Measurements from ENCODE around the gene REEP3.
"Not testable (repeated sequence)": the region's sequence is repeated elsewhere in the genome, so short reads cannot be mapped to it uniquely, and the experiment has no call there.

The REEP3 gene

DNA sequence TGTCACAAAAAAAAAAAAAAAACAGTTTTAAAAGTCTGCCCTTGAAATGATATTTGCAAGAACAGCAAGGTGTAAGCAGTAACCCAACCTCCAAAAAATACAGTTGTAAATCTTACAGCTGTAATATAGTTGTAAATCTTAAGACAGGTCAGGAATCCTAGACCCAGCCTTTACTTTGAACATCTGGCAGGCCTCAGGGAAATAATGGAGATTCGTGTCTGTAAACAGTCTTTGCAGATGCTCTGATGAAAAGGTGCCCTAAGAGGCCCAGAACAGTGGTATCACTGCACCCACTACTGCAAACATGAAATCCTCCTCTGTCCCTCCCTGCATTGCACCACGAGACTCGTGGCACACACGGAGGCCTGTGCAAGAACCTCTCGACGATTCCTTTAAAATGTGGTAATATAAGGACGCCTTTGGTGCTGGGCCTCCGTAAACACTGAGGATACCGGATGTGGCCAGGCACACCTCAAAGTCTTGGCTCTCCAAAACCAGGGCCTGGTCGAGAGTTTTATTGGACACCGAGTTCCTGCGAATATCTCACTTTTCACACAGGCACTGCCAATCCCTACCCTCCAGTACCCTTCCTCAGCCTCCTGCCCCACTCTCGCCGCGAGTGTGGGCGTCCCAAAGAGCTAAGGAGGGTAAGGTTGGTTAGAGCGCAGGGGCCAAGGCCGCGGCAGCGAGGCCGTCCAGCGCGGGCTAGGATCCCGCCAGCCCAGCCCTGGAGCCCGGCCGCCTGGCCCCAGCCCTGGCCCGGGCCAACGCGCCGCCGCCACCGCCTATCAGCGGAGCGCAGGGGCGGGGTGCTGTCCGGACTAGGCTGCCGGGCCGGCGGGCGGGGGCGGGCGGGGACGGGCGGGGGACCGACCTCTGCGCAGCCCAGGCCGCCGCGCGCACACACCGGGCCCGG lies at the start of gene REEP3:
Gene REEP3 (plus strand): TSS at position 902 of the 916 bp plus-strand sequence. CDS start 145 bp downstream, outside the sequence.
- peak; percentile 51 for DNase-seq

DNA sequence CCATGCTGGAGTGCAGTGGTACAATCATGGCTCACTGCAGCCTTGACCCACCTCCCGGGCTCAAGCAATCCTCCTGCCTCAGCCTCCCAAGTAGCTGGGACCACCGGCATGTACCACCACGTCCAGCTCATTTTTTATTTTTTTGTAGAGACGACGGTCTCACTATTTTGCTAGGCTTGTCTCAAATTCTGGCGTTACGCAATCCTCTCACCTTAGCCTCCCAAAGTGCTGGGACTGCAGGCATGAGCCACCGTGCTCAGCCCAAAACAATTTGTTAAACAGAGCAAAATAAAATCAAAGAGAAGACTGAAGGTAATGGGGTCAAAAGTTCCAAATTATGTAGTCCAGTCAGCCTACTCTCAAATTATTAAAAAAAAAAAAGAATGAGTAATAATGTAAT lies 46.7 kb upstream of the REEP3 start:
- DNase-seq = no peak

GRCh38 chr10:63477927-63478326 lies 43.3 kb upstream of the REEP3 start:
- no peak for DNase-seq

DNA sequence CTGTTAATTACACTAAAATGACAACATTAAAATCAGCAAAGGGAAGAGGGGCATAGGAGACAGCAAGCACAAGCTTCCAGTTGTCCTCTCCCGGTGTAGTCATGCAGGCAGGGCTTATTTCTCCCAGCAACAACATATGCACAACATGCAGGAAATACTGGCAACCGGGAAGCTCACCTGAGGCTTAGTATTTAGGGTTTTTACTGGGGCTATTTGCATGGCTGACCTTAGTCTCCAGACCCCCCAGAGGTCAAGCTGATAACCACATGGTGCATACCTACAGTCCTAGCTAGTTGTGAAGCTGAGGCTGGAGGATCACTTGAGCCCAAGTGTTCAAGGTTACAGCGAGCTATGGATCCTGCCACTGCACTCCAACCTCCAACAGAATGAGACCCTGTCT lies 42.6 kb upstream of the REEP3 start:
- no peak for DNase-seq

DNA sequence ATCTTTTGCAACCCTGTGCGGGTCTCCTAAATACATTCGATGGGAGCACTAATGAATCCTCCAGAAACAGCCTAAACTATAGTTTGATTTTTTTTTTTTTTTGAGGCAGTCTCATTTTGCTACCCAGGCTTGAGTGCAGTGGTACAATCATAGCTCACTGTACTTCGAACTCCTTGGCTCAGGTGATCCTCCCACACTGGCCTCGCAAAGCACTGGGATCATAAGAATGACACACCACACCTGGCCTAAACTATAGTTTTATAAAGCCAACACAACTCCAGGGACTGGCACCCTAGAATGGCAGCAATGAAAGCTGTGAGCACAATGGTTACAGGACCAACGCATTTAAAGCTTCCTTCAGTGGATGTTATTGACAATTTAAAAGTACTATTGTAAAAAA lies 41.0 kb upstream of the REEP3 start:
- no peak for DNase-seq

GRCh38 chr10:63481815-63482421 lies 39.3 kb upstream of the REEP3 start:
- no peak for DNase-seq

- no peak for DNase-seq
Observed at GRCh38 chr10:63483983-63484382, 37.2 kb upstream of the REEP3 start.

DNA sequence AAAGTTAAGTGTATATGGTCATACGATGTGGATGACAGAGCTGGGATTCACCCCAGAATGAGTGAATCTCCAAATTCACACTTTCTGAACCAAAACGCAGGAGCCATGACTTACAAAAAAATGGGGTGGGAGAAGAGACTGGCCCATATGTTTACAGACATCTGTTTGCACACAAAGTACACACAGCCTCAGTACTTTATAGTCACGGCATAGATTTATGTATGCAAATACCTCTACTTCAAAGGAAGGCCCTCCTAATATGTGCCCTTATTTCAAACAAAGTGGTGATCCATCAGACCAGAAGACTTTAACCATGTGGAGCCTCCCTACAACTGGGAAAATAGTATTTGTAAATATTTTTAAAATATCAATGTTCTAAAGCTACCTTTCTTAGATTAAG lies 33.2 kb upstream of the REEP3 start:
- no peak for DNase-seq

DNA sequence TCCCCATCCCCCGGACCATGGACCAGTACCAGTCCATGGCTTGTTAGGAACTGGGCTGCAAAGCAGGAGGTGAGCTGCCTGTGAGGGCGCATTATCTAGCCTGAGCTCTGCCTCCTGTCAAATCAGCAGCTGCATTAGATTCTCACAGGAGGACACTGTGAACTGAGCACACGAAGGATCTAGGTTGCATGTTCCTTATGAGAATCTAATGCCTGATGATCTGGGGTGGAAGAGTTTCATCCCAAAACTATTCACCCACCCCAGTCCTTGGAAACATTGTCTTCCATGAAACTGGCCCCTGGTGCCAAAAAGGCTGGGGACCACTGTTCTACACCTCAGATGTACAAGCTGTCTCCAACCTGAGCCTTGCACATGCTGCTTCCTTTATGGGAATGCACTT lies 31.4 kb upstream of the REEP3 start:
- DNase-seq = no peak

- DNase-seq = no peak
Observed at GRCh38 chr10:63491588-63492316, 29.4 kb upstream of the REEP3 start.

DNA sequence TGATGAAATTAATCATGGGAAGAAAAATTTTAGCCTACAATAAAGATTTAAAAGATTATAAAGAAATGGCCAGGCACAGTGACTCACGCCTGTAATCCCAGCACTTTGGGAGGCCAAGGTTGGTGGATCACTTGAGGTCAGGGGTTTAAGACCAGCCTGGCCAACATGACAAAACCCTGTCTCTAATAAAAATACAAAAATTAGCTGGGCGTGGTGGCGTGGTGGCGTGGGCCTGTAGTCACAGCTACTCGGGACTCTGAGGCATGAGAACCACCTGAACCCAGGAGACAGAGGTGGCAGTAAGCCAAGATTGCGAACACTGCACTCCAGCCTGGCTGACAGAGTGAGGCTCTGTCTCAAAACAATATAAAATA lies 28.9 kb upstream of the REEP3 start:
- not testable (repeated sequence) for DNase-seq

DNA sequence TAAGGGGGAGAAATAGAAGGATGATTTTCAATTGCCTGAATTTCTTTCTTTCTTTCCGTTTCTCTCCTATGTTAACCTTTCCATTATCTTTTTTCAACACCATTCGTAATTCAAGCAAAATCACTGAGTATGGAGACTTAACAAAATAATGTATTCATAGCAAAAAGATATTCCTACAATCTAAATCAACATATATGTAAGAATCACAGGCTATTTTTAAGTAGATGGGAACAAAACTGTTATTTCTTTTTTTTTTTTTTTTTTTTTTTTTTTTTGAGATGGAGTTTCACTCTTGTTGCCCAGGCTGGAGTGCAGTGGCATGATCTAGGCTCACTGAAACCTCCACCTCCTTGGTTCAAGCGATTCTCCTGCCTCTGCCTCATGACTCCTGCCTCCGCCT lies 28.2 kb upstream of the REEP3 start:
- DNase-seq = no peak

DNA sequence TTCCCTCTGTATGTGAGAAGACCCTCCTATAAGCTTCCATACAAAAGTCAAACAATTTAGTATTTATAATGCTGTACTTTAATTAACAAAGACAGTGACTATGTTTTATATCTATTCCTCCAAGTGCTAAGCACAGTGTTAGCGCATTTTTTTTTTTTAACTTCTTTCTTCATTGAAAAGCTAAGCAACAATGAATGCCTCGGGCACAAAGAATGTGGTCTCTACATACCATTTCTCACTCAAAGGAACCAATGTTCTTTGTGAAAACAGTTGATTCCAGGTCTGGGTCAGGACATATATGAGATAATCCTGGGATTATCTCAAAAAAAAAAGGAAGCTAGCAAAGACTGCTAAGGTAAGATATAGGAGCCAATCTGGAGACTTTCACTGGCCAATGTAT lies 26.2 kb upstream of the REEP3 start:
- DNase-seq = no peak

- DNase-seq = no peak
Observed at GRCh38 chr10:63496561-63496960, 24.6 kb upstream of the REEP3 start.

DNA sequence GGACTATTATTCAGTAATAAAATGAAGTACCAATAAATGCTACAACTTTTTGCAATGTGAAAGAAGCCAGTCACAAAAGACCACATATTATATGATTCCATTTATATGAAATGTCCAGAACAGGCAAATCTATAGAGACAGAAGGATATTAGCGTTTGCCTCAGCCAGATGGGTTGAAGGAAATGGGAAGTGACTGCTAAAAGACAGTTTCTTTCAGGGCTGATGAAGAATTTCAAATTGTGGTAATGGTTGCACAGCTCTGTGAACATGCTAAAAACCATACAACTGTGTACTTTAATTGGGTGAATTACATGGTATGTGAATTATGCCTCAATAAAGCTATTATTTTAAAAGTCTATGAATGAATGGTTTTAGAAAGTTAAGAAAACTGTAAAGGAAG lies 23.9 kb upstream of the REEP3 start:
- no peak for DNase-seq

DNA sequence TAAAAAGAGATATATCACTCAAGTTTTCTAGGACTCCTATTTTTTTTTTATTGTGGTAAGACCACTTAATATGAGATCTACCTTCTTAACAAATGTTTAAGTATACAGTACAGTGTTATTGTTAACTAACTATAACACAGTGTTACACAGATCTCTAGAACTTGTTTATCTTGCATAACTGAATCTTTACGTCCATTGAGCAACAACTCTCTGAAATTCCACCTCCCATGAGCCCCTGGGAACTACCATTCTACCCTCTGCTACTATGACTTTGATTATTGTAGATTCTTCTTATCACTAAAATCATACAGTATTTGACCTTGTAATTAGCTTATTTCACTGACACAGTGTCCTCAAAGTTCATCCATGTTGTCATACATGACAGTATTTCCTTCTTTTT lies 22.5 kb upstream of the REEP3 start:
- no peak for DNase-seq

- not testable (repeated sequence) for DNase-seq
Observed at GRCh38 chr10:63500551-63500950, 20.6 kb upstream of the REEP3 start.

DNA sequence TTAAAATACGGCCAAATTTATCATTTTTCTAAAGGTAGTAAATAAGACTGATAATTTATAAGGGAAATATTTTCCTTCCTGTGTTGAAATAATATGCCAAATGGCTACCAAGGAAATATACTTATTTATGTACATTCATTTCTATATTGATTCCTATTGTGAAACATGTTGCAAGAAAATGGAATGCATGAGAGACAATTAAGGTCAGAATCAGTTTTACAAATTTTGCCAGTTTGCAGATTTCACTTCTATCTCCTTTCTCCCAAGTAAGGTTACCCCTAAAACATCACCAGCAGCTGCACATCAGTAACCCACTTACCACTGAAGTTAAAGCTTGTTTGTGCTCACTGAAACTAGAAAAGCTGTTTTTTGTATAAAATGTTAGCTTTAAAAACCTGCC lies 19.2 kb upstream of the REEP3 start:
- DNase-seq = no peak

DNA sequence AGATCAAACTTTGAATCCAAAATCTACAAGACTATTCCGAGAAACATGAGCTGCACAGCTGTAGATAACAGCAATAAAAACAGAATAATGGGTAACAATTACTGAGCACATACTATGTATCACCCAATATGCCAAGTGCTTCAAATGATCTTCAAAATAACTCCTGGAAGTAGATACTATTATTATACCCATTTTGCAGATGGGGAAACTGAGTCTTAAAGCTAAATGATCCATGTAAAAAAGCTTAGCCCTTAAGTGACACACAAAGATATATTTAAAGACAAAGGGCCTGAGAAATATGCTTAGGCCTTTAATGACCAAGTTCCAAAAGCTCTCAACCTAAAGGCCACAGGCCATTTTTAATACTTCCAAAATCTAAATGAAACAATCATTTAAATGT lies 18.4 kb upstream of the REEP3 start:
- no peak for DNase-seq

GRCh38 chr10:63503395-63503794 lies 17.8 kb upstream of the REEP3 start:
- DNase-seq = no peak

DNA sequence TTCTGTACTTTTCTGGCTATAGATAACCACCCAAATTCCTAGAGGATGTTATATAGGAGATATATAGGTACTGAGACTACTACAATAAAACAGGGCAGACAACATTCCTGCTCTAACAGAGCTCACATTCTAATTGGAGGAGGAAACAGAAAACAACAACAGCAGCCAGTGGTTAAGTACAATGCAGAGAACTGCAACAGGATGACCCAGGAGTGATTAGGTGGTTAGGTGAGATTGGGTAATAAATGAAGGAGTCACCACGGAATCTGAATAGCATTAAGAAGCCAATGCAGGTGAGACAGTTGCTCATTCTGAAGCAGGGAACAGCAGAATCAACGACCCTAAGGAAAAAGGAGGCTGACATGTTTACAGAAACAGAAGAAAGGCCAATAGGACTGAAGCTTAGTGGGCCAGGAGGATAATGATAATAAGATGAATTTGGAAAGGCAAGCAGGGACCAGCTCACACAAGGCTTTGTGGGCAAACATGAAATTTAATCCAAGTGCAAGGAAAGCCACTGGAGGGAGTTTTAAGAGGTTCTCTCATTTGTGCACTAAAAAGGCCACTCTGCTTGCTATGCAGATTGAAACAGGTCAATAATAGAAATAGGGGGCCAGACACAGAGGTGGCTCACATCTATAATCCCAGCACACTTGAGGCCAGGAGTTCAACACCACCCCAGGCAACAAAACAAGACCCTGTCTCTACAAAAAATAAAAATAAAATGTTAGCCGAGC lies 16.9 kb upstream of the REEP3 start:
- no peak for DNase-seq

GRCh38 chr10:63505562-63505961 lies 15.6 kb upstream of the REEP3 start:
- no peak for DNase-seq

DNA sequence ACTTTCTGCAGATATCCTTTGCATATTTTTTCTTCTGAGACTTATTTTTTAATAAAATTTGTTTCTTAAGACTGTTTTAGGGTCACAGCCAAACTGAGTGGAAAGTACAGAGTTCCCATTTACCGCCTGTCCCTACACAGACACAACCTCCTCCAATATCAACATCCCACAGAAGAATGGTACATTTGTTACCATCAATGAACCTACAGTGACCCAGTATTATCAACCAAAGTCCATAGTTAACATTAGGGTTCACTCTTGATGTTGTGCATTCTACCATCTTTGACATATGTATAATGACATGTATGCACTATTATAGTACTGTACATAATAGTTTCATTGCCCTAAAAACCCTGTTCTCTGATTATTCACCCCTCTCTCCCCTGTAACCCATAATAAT lies 14.6 kb upstream of the REEP3 start:
- no peak for DNase-seq

Data from activated naive CD4-positive, alpha-beta T cell treated with anti-CD3 and anti-CD28 coated beads, Interleukin-2, amount 50 U/mL, for 16 hours (primary cell).